NCI-H1417 treated with DMSO at 0.1 percent for 48 hours (cell line): Measurements from ENCODE around the gene AK3.

Source experiments
- DNase-seq: peaks from one replicate; lab custom pipeline; 2025; lab: John Stamatoyannopoulos, UW

AK3 gene

GRCh38 chr9:4704129-4704528 lies 36.9 kb downstream of the AK3 start:
- DNase-seq, result no peak

- no peak for DNase-seq
Observed at GRCh38 chr9:4701526-4701925, 39.5 kb downstream of the AK3 start.

DNA sequence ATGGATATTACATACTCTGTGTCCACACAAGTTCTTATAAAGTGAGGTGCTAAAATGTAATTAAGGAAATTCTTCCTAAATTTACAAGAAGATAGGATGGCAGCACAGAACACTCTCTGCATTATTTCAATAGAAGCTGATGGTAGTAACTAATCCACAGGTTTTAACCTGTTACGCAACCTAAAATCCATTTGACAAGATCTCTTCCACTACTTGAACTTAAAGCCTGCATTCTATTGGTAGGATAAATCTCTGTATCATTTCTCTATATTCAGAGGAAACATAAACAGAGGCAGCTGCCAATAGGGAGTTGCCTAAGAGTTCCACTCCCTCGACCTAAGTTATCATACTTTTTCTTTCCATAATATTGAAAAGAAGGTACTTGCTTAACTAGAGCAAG lies 40.1 kb downstream of the AK3 start:
- DNase-seq, result no peak

DNA sequence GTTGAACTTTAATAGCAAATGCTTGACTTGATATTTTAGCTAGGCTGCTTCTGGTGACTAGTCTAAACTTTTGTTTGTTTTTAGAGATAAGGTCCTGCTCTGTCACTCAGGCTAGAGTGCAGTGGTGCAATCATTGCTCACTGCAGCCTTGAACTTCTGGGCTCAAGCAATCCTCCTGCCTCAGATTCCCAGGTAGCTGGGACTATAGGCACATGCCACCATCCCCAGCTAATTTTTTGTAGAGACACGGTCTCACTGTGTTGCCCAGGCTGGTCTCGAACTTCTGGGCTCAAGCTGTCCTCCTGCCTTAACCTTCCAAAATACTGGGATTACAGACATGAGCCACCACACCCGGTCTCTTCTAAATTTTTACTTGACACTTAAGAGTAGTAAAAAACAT lies 40.9 kb downstream of the AK3 start:
- DNase-seq, result no peak

GRCh38 chr9:4691795-4692194 lies 49.2 kb downstream of the AK3 start:
- DNase-seq, result no peak

- no peak for DNase-seq
Observed at GRCh38 chr9:4690144-4690543, 50.9 kb downstream of the AK3 start.

DNA sequence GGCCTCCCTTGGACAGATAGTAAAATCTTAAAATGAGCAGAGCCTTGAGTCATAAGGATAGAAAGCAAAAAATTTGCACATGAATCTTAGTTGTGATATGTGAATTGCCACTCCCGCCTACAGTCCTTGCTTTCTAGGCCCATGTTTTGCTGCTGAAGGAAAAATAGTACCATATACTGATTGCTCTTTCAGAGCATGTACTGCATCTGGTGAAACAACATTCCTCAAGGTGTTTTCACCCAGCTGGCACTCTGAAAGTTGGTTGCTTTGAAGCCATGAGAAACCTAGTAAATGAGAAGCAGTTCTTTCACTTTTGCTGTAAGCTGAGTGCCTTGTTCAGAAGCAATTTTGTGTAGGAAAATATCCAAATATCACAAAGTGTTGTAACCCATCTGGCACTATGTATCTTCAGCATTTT lies 51.3 kb downstream of the AK3 start:
- no peak for DNase-seq

DNA sequence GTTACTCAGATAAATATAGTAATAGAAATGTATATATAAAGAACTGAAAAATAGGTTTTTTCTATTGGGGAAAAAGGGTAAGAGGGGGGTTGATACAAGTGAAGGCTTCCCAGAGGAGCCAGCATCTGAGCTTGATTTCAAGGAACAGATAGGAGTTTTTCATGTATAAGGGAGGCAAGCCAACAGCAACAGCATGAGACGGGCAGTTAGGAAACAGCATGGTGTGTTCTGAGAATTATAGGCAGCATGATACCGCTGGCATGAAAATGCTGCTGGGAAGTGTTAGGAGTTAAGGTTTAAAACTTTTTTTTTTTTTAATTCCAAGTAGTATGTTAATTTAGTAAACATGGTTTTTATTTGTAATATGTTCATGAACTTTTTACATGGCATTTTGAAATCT lies 52.0 kb downstream of the AK3 start:
- DNase-seq, result no peak

GRCh38 chr9:4686584-4686983 lies 54.4 kb downstream of the AK3 start:
- DNase-seq, result no peak

GRCh38 chr9:4686112-4686511 lies 54.9 kb downstream of the AK3 start:
- no peak for DNase-seq

DNA sequence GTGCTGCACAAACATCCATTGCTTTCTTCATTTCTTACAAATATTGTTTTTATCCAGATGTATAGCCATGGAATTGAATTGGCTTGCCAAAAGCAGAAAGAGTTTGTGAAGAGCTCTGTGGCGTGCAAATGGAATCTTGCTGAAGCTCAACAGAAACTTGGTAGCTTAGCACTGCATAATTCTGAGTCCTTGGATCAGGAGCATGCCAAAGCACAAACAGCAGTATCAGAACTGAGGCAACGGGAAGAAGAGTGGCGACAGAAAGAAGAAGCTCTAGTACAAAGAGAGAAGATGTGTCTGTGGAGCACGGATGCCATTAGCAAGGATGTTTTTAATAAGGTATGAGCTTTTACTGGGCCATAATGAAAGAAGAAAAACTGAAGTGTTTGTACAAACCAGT lies 56.2 kb downstream of the AK3 start:
- no peak for DNase-seq

DNA sequence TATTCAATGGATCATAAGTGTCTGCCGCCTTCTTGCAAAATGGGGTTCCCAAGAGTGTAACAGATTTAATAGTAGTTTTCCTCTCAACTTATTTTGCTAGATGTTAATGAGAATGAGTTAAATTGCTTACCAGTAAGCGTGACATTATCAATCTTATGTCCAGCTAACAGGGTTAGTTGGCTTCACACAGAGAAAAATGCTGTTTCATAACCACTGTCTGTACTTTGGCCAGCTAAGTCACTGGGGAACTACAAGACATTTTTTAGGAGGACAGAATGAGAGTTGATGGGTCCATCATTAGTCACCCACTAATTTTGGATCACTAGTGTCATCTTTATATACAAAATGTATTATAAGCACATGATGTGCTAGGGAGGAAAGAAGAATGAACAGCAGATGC lies 60.3 kb downstream of the AK3 start:
- no peak for DNase-seq

- no peak for DNase-seq
Observed at GRCh38 chr9:4680173-4680525, 60.9 kb downstream of the AK3 start.

- DNase-seq, result peak; percentile 42
Observed at GRCh38 chr9:4679268-4680172, 61.5 kb downstream of the AK3 start, which contains the start of gene CDC37L1. Gene CDC37L1 (plus strand): TSS chr9:4679569. CDS start chr9:4679768, 199 bp downstream.

DNA sequence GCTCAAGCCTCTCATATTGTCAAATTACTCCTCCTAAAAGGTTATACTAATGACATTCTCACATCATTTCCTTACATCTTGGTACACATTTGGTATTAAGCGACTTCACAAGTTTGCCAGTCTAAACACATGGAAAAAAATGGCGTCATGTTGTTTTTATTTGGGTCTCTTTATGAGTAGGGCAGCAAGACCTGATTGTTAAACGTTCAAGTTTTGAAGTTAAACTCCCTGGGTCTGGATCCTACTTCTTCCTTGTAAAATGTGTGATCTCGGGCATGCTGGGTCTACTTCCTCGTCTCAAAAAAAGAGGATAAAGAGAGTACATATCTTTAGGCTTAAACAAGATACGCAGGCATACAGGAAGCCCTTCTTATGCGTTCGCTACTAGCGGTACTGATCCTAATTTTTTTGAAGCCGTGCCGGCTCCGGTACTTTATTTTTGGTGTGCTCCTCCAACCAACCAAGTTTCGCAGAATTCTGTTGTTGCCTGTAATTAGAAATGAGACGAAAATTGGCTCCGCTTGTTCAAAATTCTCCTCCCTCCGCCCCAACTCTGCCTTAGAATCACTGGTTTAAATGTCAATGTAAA lies 62.2 kb downstream of the AK3 start:
- no peak for DNase-seq

DNA sequence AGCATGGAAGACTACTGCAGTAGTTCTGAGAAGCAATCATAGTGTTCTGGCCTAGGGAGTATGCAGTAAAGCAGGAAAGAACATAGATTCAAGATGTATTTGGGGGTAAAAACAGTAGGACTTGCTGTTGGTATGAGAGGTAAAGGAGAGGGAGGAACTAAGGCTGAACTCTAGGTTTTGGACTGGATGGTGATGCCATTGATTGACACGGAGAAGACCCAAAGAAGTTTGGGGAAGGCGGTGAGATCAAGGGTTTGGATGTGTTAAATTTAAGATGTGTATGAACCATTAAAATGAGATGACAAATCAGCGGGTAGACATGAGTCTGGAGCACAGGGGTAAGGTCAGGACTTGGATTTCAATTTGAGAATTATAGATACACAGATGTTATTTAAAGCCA lies 63.6 kb downstream of the AK3 start:
- DNase-seq, result no peak

DNA sequence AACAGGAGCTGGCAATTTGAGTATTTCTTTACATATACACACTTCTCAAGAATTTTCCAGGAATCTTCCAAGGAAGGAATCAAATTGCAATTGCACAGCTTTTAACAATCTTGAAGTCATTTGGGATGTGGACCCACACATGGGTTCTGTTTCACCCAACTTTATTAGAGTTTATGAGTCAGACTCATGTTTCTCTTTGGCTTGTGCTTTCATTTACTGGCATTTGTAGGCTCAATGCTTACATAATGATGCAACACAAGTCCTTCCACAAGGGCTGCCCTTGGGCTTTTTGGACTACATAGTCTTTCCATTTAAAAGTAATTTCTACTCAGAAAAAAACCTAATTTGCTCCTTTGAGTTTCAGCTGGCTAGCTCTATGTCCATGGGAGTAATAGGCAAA lies 66.2 kb downstream of the AK3 start:
- no peak for DNase-seq

GRCh38 chr9:4671737-4672136 lies 69.3 kb downstream of the AK3 start:
- no peak for DNase-seq

- no peak for DNase-seq
Observed at GRCh38 chr9:4670591-4670990, 70.4 kb downstream of the AK3 start.

- no peak for DNase-seq
Observed at GRCh38 chr9:4669890-4670289, 71.1 kb downstream of the AK3 start.

DNA sequence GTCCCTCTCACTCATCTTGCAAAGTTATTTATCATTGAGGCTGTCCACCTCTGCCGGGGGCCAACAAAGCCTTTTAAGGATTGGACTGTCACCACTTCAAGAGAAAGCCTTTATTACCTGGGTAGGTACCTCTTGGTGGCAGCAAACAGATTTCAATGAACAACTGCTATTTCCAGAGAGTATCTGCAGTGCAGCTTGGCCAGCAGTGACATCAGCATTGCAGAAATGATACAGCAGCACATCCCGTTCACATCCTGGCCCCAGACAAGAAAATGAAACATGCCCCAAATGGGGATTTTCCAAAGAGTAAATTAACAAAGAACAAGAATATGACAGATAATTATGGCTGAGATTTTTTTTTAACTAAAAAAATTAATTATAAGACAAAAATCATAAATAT lies 72.4 kb downstream of the AK3 start:
- DNase-seq, result no peak

GRCh38 chr9:4667681-4668080 lies 73.3 kb downstream of the AK3 start:
- no peak for DNase-seq

DNA sequence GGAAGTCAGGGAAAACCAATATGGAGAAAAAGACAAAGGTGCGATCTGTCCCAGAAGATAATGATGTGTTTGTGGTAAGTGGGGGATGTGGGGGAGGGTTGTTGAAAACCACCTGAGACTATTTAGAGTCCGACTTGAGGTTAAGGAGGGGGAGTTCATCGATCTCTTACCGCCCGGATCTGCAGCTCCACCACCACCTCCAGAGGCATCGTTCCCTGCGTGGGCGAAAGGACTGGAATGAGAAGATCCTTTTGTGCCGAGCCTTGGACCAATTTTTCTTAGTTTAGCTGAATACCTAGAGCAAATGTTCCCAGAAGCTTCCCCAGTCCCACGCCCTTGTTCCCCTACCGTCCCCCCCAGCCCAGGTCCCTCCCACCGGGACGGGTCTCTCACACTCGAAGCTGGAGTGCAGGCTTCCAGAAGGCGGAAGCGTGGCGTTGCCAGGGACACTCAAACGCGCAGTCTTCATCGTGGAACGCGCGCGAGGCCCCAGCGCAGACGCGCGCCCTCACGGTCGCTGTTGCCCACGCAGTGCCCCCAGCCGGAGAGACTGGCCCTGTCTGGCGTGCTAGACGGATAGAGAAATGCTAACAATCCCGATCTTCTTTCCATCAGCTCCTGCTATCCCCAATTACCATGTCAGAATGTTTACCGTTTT lies 74.8 kb downstream of the AK3 start, which contains the start of gene SPATA6L:
SPATA6L (minus strand) TSS at position 439 of the 658 bp plus-strand sequence; CDS start at position 209, 230 bp downstream.
- no peak for DNase-seq
